MM.1S (cell line): Measurements from ENCODE around the gene TPCN2.

Source experiments
- DNase-seq: peaks from one replicate; pipeline ENCODE4 v3.0.0-alpha.2; 2015
- H2AFZ ChIP-seq: fragments of 300-600 bp; sonication (generic); 2 replicates; pipeline ENCODE4 v1.6.0; 2016; ENCODE audit warnings: antibody characterized with exemption, low read length
- H3F3A ChIP-seq: fragments of 300-600 bp; sonication (generic); 2 replicates; pipeline ENCODE4 v1.6.1; 2016; ENCODE audit warnings: mild to moderate bottlenecking, antibody characterized with exemption, low read length, moderate library complexity, mixed read lengths; ENCODE audit not compliant: insufficient read depth
- H3K27ac ChIP-seq: fragments of 300-600 bp; sonication (generic); 2 replicates; pipeline ENCODE4 v1.5.1; 2016; ENCODE audit warnings: mild to moderate bottlenecking, low read length
- H3K27me3 ChIP-seq: fragments of 300-600 bp; sonication (generic); replicated peaks from 2 replicates; pipeline ENCODE4 v1.6.0; 2016; ENCODE audit warnings: low read length; ENCODE audit not compliant: insufficient read depth
- H3K36me3 ChIP-seq: fragments of 300-600 bp; sonication (generic); replicated peaks from 2 replicates; pipeline ENCODE4 v1.6.1; 2016; ENCODE audit warnings: mild to moderate bottlenecking, low read length, mixed read lengths; ENCODE audit not compliant: insufficient read depth
- H3K4me1 ChIP-seq: fragments of 300-600 bp; sonication (generic); 2 replicates; pipeline ENCODE4 v1.6.1; 2016; ENCODE audit warnings: low read length, mixed read lengths
- H3K4me2 ChIP-seq: fragments of 300-600 bp; sonication (generic); 2 replicates; pipeline ENCODE4 v1.6.0; 2016; ENCODE audit warnings: low read depth, low read length
- H3K4me3 ChIP-seq: fragments of 300-600 bp; sonication (generic); 2 replicates; pipeline ENCODE4 v1.5.1; 2016; ENCODE audit warnings: low read length, mixed read lengths
- H3K79me2 ChIP-seq: fragments of 300-600 bp; sonication (generic); 2 replicates; pipeline ENCODE4 v1.6.1; 2016; ENCODE audit warnings: mixed run types, low read length, mixed read lengths
- H3K9ac ChIP-seq: fragments of 300-600 bp; sonication (generic); 2 replicates; pipeline ENCODE4 v1.6.1; 2016; ENCODE audit warnings: low read length, mixed read lengths
- H3K9me2 ChIP-seq: fragments of 300-600 bp; sonication (generic); replicated peaks from 2 replicates; pipeline ENCODE4 v1.6.1; 2016; ENCODE audit warnings: mild to moderate bottlenecking, low read length, mixed read lengths; ENCODE audit not compliant: insufficient read depth
- H3K9me3 ChIP-seq: fragments of 300-600 bp; sonication (generic); replicated peaks from 2 replicates; pipeline ENCODE4 v1.6.1; 2016; ENCODE audit warnings: mild to moderate bottlenecking, low read length, mixed read lengths; ENCODE audit not compliant: insufficient read depth
- H4K20me1 ChIP-seq: fragments of 300-600 bp; sonication (generic); 2 replicates; pipeline ENCODE4 v1.6.1; 2016; ENCODE audit warnings: mild to moderate bottlenecking, low read length, moderate library complexity, mixed read lengths; ENCODE audit not compliant: insufficient read depth
- EZH2 ChIP-seq: fragments of 300-600 bp; sonication (generic); optimal IDR thresholded peaks from 2 replicates; pipeline ENCODE3; 2017; ENCODE audit warnings: low read depth, mild to moderate bottlenecking, antibody characterized with exemption, low read length, mixed read lengths
- EZH2phosphoT487 ChIP-seq: fragments of 300-600 bp; sonication (generic); IDR thresholded peaks from 2 replicates; pipeline ENCODE4 v1.6.1; 2018; ENCODE audit warnings: antibody characterized with exemption, low read length
- TF ChIP-seq, protein P1 (sequence below): fragments of 300-600 bp; sonication (generic); IDR thresholded peaks from 2 replicates; pipeline ENCODE4 v1.5.1; 2016; ENCODE audit warnings: antibody characterized with exemption, low read length, mixed read lengths

Gene TPCN2

DNA sequence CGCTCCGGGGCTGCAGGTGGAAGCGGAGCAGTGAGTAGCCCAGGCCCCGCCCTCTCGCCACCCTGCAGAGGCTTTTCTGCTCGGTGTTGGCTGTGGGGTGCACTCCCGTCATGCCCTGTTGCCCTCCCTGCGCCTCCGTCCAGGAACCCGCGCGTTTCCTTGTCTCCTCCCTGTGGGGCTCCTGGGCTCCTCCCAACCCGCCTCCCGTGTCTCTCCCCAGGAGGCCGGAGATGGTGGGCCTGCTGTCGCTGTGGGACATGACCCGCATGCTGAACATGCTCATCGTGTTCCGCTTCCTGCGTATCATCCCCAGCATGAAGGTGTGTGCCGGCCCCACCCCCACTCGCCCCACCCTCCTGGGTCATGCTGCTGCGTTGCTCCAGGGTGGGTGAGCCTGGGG lies 32.4 kb downstream of the TPCN2 start:
- Histone ChIP-seq H3K9me2 (no peaks in the 10 kb centered on the region), H3K79me2 (no peaks in the 10 kb centered on the region), H3K27ac (no peak overlapping the region), H3K4me1 (no peaks in the 10 kb centered on the region), H3F3A (no peaks in the 10 kb centered on the region), H3K4me3 (no peak overlapping the region), H3K9me3 (no peaks in the 10 kb centered on the region), H4K20me1 (no peaks in the 10 kb centered on the region), H3K27me3 (no peaks in the 10 kb centered on the region), H3K4me2 (no peak overlapping the region), H3K9ac (no peak overlapping the region), H2AFZ (no peak overlapping the region), H3K36me3 (no peaks in the 10 kb centered on the region)
- no peak for DNase-seq
- no peak for TF ChIP-seq EZH2phosphoT487
- TF ChIP-seq EZH2: no peak
- TF ChIP-seq, protein P1, sequence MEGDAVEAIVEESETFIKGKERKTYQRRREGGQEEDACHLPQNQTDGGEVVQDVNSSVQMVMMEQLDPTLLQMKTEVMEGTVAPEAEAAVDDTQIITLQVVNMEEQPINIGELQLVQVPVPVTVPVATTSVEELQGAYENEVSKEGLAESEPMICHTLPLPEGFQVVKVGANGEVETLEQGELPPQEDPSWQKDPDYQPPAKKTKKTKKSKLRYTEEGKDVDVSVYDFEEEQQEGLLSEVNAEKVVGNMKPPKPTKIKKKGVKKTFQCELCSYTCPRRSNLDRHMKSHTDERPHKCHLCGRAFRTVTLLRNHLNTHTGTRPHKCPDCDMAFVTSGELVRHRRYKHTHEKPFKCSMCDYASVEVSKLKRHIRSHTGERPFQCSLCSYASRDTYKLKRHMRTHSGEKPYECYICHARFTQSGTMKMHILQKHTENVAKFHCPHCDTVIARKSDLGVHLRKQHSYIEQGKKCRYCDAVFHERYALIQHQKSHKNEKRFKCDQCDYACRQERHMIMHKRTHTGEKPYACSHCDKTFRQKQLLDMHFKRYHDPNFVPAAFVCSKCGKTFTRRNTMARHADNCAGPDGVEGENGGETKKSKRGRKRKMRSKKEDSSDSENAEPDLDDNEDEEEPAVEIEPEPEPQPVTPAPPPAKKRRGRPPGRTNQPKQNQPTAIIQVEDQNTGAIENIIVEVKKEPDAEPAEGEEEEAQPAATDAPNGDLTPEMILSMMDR: no peak

DNA sequence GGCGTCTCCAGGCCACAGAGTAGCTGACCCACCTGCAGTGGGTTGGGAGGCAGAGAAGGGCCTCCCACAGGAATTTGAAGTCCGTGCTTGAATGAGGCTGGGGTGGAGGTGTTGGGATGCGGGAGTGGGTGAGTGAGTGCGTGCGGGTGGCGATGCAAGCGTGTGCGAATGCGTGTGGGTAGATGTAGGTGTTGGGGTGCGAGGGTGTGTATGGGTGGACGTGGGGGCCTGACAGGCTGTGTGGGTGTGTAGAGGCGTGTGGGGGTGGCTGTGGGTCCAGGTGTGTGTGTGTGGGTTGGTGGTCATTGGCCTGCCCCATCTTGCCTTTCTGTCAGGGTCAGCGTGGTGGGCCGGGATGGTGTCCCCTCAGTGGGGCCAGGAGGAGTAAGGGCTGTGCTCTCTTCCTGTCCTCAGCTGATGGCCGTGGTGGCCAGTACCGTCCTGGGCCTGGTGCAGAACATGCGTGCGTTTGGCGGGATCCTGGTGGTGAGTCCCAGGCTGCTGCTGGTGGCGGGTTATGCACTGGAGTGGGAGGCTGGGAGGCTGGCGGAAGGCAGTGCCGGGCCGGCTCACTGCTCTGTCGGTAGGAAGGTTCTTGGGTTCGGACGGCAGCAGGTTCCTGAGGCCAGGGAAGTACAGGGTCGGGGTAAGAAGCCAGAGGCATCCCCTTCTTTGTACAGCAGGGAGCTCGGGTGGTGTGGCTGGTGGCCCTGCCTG lies 35.0 kb downstream of the TPCN2 start:
- Histone ChIP-seq H2AFZ (no peak overlapping the region), H3K9ac (no peak overlapping the region), H3K36me3 (no peaks in the 10 kb centered on the region), H3K9me3 (no peaks in the 10 kb centered on the region), H3K4me2 (no peak overlapping the region), H3K27me3 (no peaks in the 10 kb centered on the region), H3K27ac (no peak overlapping the region), H3K4me3 (no peak overlapping the region), H4K20me1 (no peaks in the 10 kb centered on the region), H3K79me2 (no peaks in the 10 kb centered on the region), H3F3A (no peaks in the 10 kb centered on the region), H3K9me2 (no peaks in the 10 kb centered on the region), H3K4me1 (no peaks in the 10 kb centered on the region)
- DNase-seq: no peak
- TF ChIP-seq EZH2phosphoT487 (no peak), EZH2 (no peak)
- TF ChIP-seq, protein P1: no peak

DNA sequence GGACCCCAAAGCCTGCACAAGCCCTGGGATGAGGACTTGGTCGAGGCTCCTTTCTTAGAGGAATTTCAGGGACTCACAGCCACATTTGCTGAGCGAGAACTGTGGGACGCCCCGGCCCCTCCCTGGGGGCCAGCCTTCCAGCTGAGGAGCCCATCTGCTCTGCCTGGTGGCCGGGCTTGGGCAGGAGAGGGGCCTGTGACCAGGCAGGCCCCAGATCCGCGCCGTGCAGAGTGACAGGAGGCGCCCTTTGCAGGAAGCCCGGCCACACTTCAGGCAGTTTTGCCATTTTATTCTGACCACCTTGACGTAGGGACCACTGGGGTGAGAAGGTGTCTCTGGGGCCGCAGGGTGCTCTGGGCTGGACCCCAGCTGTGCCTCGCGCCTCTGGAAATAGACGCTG lies 35.6 kb downstream of the TPCN2 start:
- Histone ChIP-seq H3K79me2 (no peaks in the 10 kb centered on the region), H3K4me1 (no peaks in the 10 kb centered on the region), H3K9me3 (no peaks in the 10 kb centered on the region), H2AFZ (no peak overlapping the region), H3F3A (no peaks in the 10 kb centered on the region), H3K9ac (no peak overlapping the region), H4K20me1 (no peaks in the 10 kb centered on the region), H3K4me3 (no peak overlapping the region), H3K27me3 (no peaks in the 10 kb centered on the region), H3K4me2 (no peak overlapping the region), H3K9me2 (no peaks in the 10 kb centered on the region), H3K36me3 (no peaks in the 10 kb centered on the region), H3K27ac (no peak overlapping the region)
- DNase-seq: no peak
- TF ChIP-seq EZH2: no peak
- TF ChIP-seq, protein P1: no peak
- TF ChIP-seq EZH2phosphoT487: no peak
